Ovary (tissue), 3 donors: ENCODE measurements around the gene GAL3ST2.

ENCODE experiments used
- CTCF ChIP-seq, 3 donors: fragments of 450-650 bp in 2 of 3; fragments of 200-600 bp in 1 of 3; IDR thresholded peaks; one replicate each; pipeline versions ENCODE4 v1.5.1 to v1.8.0; 2016 to 2022; ENCODE audit warnings: antibody characterized with exemption in 3 of 3, mild to moderate bottlenecking in 1 of 3
- EP300 ChIP-seq: sonication (generic); formaldehyde crosslinking; IDR thresholded peaks from one replicate; pipeline ENCODE4 v1.6.1; 2017; ENCODE audit warnings: antibody characterized with exemption
- donor health status: DM: no; HTN: no; CAD: no.

- no peak for TF ChIP-seq CTCF (IDR thresholded peaks at IDR 0.05)
- TF ChIP-seq EP300: no peak
Measured at GRCh38 chr2:241811201-241811951, 34.8 kb downstream of the GAL3ST2 start.
